Activated CD8-positive, alpha-beta T cell treated with anti-CD3 and anti-CD28 coated beads for 36 hours (primary cell): ENCODE results near the gene IL24. TPM values are rescaled to one million over a fixed set of nuclear protein-coding genes. Genes with fewer than 3 reads are reported as not detected.

Experiments
- ATAC-seq: fragments of 200-7000 bp; cut with Tn5 transposase; one replicate; pipeline ENCODE4 v1.10.0; 2021; ENCODE audit warnings: mild to moderate bottlenecking, moderate library complexity
- CTCF ChIA-PET: fragments of 350-600 bp; sonication (Branson Sonifier 250); formaldehyde crosslinking; loops from one replicate; lab custom pipeline; 2021; ENCODE audit warnings: antibody characterized with exemption; lab: Charles Lee
- POLR2A ChIA-PET: fragments of 350-600 bp; sonication (Branson Sonifier 250); formaldehyde crosslinking; loops from one replicate; lab custom pipeline; 2021; ENCODE audit warnings: antibody characterized with exemption; lab: Charles Lee
- DNase-seq: peaks from one replicate; pipeline ENCODE4 v3.0.0-alpha.2; 2020
- H3K27ac Mint-ChIP-seq: one replicate; pipeline ENCODE4 v1.8.0; 2021; ENCODE audit warnings: mild to moderate bottlenecking, mixed read lengths
- H3K27me3 Mint-ChIP-seq: one replicate; pipeline ENCODE4 v1.8.0; 2021; ENCODE audit warnings: mixed read lengths
- H3K36me3 Mint-ChIP-seq: one replicate; pipeline ENCODE4 v1.8.0; 2021; ENCODE audit warnings: low read depth, mixed read lengths
- H3K4me1 Mint-ChIP-seq: one replicate; pipeline ENCODE4 v1.8.0; 2021; ENCODE audit warnings: low read depth, mixed read lengths
- H3K4me3 Mint-ChIP-seq: one replicate; pipeline ENCODE4 v1.8.0; 2021; ENCODE audit warnings: mild to moderate bottlenecking, moderate library complexity, mixed read lengths
- H3K9me3 Mint-ChIP-seq: one replicate; pipeline ENCODE4 v1.8.0; 2021; ENCODE audit warnings: mixed read lengths
- intact Hi-C: fragments of 100-400 bp; cut with micrococcal nuclease; formaldehyde crosslinking; loops from one replicate; pipeline ENCODE4 v1.10.0; 2022
- total RNA-seq, 2 experiments: library from RNA; stranded (reverse); gene quantifications; one replicate each; pipeline ENCODE4 v1.2.3, GENCODE V29; 2021
- TF ChIP-seq, protein P1 (sequence below): fragments of 200-600 bp; IDR thresholded peaks from one replicate; pipeline ENCODE4 v1.8.0; 2022; ENCODE audit warnings: antibody characterized with exemption, mild to moderate bottlenecking

The IL24 gene
- total RNA-seq, 2 experiments from 2014 or later, result 0.54 to 0.81 TPM

DNA sequence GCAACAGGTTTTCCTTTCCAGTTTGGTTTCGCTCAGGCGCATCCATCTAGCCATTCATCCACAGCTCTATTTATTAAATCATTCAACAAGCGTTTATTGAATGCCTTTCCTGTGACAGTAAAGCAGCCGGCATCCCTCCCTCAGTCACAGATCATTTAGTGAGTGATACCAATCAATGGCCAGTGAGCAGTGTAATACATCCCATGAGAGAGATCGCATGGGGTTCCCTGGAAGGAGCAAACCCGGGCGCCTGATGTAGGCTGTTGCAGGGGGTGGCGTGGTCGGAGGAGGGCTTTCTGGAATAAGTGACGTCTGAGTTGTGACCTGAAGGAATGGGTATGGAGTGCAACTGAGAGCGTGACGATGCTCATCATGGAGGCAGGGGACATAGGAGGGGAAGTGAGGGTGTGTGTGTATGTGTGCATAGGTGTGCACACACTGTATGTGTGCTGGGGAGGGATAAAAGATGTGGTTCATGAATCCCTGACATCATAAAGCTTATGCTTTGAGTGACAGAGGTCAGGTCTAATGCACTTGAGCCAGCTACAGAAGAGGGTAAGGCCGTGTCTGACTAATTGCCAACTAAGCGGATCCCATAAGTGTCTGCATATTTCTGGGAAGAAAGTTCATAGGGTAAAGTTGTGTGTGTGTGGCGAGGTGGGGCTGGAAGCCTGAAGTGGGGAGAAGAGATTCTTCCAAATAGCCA, 17.9 kb downstream of the IL24 start:
- no peaks in the 10 kb centered on the region for H3K27me3 Mint-ChIP-seq
- intact Hi-C loops, result no loop called here
- peaks cover 69% of the 10 kb centered on the region for H3K36me3 Mint-ChIP-seq
- TF ChIP-seq, protein P1, sequence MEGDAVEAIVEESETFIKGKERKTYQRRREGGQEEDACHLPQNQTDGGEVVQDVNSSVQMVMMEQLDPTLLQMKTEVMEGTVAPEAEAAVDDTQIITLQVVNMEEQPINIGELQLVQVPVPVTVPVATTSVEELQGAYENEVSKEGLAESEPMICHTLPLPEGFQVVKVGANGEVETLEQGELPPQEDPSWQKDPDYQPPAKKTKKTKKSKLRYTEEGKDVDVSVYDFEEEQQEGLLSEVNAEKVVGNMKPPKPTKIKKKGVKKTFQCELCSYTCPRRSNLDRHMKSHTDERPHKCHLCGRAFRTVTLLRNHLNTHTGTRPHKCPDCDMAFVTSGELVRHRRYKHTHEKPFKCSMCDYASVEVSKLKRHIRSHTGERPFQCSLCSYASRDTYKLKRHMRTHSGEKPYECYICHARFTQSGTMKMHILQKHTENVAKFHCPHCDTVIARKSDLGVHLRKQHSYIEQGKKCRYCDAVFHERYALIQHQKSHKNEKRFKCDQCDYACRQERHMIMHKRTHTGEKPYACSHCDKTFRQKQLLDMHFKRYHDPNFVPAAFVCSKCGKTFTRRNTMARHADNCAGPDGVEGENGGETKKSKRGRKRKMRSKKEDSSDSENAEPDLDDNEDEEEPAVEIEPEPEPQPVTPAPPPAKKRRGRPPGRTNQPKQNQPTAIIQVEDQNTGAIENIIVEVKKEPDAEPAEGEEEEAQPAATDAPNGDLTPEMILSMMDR, result no peak
- peak overlapping the region; percentile 89 for H3K27ac Mint-ChIP-seq
- H3K9me3 Mint-ChIP-seq, result no peaks in the 10 kb centered on the region
- ChIA-PET CTCF (interaction anchor here (0.8 to 12.9 kb wide), 11 partner anchors 8 to 194 kb away, joined by 3 to 289 read pairs (median 47); partner anchors contain the start of gene IL20), POLR2A (interaction anchor here (0.5 to 1.4 kb wide), 2 partner anchors 57 to 409 kb away, joined by 3 to 4 read pairs; no protein-coding TSS in a partner anchor)
- H3K4me1 Mint-ChIP-seq, result peaks cover 81% of the 10 kb centered on the region
- DNase-seq (no peak), ATAC-seq (no peak)
- peak overlapping the region; percentile 75 for H3K4me3 Mint-ChIP-seq

DNA sequence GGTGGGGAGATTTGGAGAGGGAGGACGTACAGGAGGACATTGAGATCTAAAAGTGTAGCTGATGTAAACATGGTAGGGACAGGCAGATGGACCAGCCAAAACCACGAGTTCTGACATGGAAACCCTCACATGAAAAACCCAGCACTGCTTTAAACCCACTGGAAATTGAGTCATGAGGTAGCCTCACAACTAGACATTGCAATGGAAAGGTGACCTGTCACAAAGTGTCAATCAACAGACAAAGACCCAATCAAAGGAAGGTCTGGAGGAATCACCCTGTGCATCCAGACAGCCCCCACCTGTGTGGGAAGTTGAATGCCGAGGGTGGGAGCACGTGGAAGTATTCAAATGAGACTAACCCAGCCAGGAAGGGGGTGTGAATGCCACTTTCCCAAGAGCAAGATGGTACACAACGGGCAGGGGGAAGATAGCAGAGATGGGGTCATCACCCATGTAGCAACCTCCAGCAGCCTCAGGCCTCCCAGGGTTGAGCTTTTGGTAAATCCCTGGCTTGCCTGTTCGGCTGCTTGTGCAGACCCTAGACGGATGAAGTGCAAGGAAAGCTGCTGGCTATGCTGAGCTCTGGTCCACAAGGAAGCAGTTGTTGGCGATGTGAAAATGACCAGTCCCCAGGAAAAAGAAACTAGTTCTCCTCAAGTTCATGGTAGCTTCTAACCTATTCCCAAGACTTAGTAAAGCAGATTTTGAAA, 18.9 kb downstream of the IL24 start:
- intact Hi-C loops, result no loop called here
- no peak for DNase-seq
- peaks cover 81% of the 10 kb centered on the region for H3K4me1 Mint-ChIP-seq
- peaks cover 72% of the 10 kb centered on the region for H3K36me3 Mint-ChIP-seq
- peak overlapping the region; percentile 75 for H3K4me3 Mint-ChIP-seq
- peak overlapping the region; percentile 89 for H3K27ac Mint-ChIP-seq
- peak; percentile 34 for ATAC-seq
- no peaks in the 10 kb centered on the region for H3K27me3 Mint-ChIP-seq
- ChIA-PET CTCF (interaction anchor here (1.1 to 12.9 kb wide), 10 partner anchors 9 to 190 kb away, joined by 3 to 289 read pairs (median 32); partner anchors contain the start of gene IL20), POLR2A (interaction anchor here (1.2 to 2.2 kb wide), 4 partner anchors 7 to 58 kb away, joined by 4 to 7 read pairs (median 6); no protein-coding TSS in a partner anchor)
- TF ChIP-seq, protein P1, result no peak
- H3K9me3 Mint-ChIP-seq, result no peaks in the 10 kb centered on the region

DNA sequence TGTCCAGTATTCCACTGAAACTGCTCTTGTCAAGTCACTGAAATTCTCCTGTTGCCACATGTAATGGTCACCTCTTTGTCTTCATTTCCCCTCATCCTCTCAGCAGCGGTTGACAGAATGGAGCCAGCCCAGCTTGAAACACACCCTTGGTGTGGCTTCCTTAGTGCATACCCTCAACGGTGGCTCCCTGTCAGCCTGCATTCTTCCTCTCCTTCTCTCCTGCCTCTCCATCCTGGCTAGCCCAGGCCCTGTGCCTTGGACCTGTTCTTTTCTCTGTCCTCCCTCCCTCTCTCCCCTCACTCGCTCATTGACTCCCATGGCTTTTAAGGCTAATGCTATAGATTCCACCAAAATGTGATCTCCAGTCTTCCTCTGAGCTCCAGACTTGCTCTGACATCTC, 20.8 kb downstream of the IL24 start:
- POLR2A ChIA-PET, result interaction anchor here (0.6 to 2.9 kb wide), 9 partner anchors 9 to 201 kb away, joined by 3 to 12 read pairs (median 3); no protein-coding TSS in a partner anchor
- Mint-ChIP-seq H3K36me3 (peaks cover 58% of the 10 kb centered on the region), H3K4me1 (peaks cover 64% of the 10 kb centered on the region), H3K27me3 (no peaks in the 10 kb centered on the region), H3K9me3 (no peaks in the 10 kb centered on the region), H3K27ac (peak overlapping the region; percentile 89), H3K4me3 (peak overlapping the region; percentile 75)
- no peak for DNase-seq
- CTCF ChIA-PET, result interaction anchor here (0.9 to 12.9 kb wide), 16 partner anchors 11 to 260 kb away, joined by 3 to 289 read pairs (median 6); partner anchors contain the start of gene IL20
- TF ChIP-seq, protein P1, result no peak
- intact Hi-C loops, result no loop called here
- ATAC-seq, result no peak

DNA sequence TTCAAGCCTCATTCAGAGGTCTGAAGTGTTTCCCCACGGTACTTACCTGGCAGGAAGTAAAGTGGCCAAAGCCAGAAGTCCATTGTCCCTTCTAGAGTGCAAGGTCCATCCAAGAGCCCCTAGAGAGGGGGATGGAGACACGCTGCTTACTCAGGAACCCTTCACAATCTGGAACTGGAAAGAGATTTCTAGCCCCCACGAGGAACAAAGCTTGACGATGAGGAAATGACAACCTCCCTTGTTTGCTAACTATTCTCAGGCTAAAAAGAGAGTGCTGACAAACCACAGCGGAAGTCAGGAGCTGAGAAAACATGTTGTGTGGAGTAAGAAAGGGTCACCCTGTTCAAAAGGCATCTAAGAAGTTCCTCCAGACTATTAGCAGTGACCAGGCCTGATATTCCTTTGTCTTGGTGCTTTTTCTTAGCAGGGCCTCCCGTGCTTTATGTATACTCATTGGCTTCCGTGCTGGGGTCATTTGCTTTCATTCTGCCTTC, 24.6 kb downstream of the IL24 start, which contains the start of gene FCMR:
Gene FCMR (minus strand): TSS at position 170 of the 494 bp plus-strand sequence. CDS start 87 bp downstream, at position 83.
- ChIA-PET POLR2A (interaction anchor here (0.8 to 2.5 kb wide), 6 partner anchors 8 to 400 kb away, joined by 3 to 15 read pairs (median 6); partner anchors contain the start of gene CD55), CTCF (interaction anchor here (1.0 to 12.9 kb wide), 12 partner anchors 9 to 258 kb away, joined by 3 to 289 read pairs (median 7); partner anchors contain the start of gene IL20)
- H3K36me3 Mint-ChIP-seq, result peaks cover 31% of the 10 kb centered on the region
- H3K27ac Mint-ChIP-seq, result no peak within 1 kb of the TSS
- no peak within 1 kb of the TSS for H3K4me3 Mint-ChIP-seq
- no peaks in the 10 kb centered on the region for H3K9me3 Mint-ChIP-seq
- peaks cover 33% of the 10 kb centered on the region for H3K4me1 Mint-ChIP-seq
- TF ChIP-seq, protein P1, result no peak
- DNase-seq (peak; percentile 63), ATAC-seq (no peak)
- intact Hi-C loops, result no loop called here
- H3K27me3 Mint-ChIP-seq, result no peaks in the 10 kb centered on the region
